ENCODE measurements around the gene PPP2R2C. TPM values are rescaled to one million over a fixed set of nuclear protein-coding genes. Genes with fewer than 3 reads are reported as not detected.

The PPP2R2C gene
- polyA plus RNA-seq, 1 donor from 2014 or later = not detected

- peak overlapping the region in 1 of 3 donors; percentile 67 for H3K27ac Mint-ChIP-seq
- peaks cover 30% of the 10 kb centered on the region for H3K27me3 Mint-ChIP-seq
- H3K4me3 Mint-ChIP-seq = no peak overlapping the region
- H3K9me3 Mint-ChIP-seq = no peaks in the 10 kb centered on the region
- no peaks in the 10 kb centered on the region for H3K4me1 Mint-ChIP-seq
- no peaks in the 10 kb centered on the region for H3K36me3 Mint-ChIP-seq
Measured at GRCh38 chr4:6327220-6327917, 145.0 kb downstream of the PPP2R2C start.

GRCh38 chr4:6326312-6327060, 145.9 kb downstream of the PPP2R2C start:
- Mint-ChIP-seq H3K9me3 (no peaks in the 10 kb centered on the region), H3K36me3 (no peaks in the 10 kb centered on the region), H3K27me3 (peaks cover 34% of the 10 kb centered on the region), H3K27ac (peak overlapping the region in 1 of 3 donors; percentile 67), H3K4me1 (no peaks in the 10 kb centered on the region), H3K4me3 (peak overlapping the region in 1 of 4 donors; percentile 18)

- Mint-ChIP-seq H3K27me3 (peaks cover 35% of the 10 kb centered on the region), H3K27ac (no peak overlapping the region), H3K9me3 (no peaks in the 10 kb centered on the region), H3K4me1 (no peaks in the 10 kb centered on the region), H3K4me3 (no peak overlapping the region), H3K36me3 (no peaks in the 10 kb centered on the region)
Measured at GRCh38 chr4:6325788-6326290, 146.6 kb downstream of the PPP2R2C start.

GRCh38 chr4:6324999-6325787, 147.2 kb downstream of the PPP2R2C start:
- H3K9me3 Mint-ChIP-seq = peaks cover 0 to 2% (median 0%) of the 10 kb centered on the region in 3 donors
- H3K27me3 Mint-ChIP-seq = peaks cover 36% of the 10 kb centered on the region
- H3K4me3 Mint-ChIP-seq = no peak overlapping the region
- no peaks in the 10 kb centered on the region for H3K36me3 Mint-ChIP-seq
- no peak overlapping the region for H3K27ac Mint-ChIP-seq
- no peaks in the 10 kb centered on the region for H3K4me1 Mint-ChIP-seq

GRCh38 chr4:6324461-6324998, 147.9 kb downstream of the PPP2R2C start:
- Mint-ChIP-seq H3K27ac (no peak overlapping the region), H3K4me1 (no peaks in the 10 kb centered on the region), H3K27me3 (peaks cover 34% of the 10 kb centered on the region)

GRCh38 chr4:6322761-6323566, 149.4 kb downstream of the PPP2R2C start:
- no peak overlapping the region for H3K4me3 Mint-ChIP-seq
- no peak overlapping the region for H3K27ac Mint-ChIP-seq
- H3K36me3 Mint-ChIP-seq = no peaks in the 10 kb centered on the region
- peaks cover 30% of the 10 kb centered on the region for H3K27me3 Mint-ChIP-seq
- peaks cover 0 to 2% (median 0%) of the 10 kb centered on the region in 3 donors for H3K9me3 Mint-ChIP-seq
- no peaks in the 10 kb centered on the region for H3K4me1 Mint-ChIP-seq

More at GRCh38 chr4:6324461-6324998, 147.9 kb downstream of the PPP2R2C start:
- Mint-ChIP-seq H3K4me3 (no peak overlapping the region), H3K9me3 (peaks cover 0 to 2% (median 0%) of the 10 kb centered on the region in 3 donors), H3K36me3 (no peaks in the 10 kb centered on the region)

- peaks cover 1% of the 10 kb centered on the region for H3K36me3 Mint-ChIP-seq
- no peak overlapping the region for H3K27ac Mint-ChIP-seq
- H3K9me3 Mint-ChIP-seq = peaks cover 0 to 2% (median 0%) of the 10 kb centered on the region in 3 donors
- H3K4me1 Mint-ChIP-seq = no peaks in the 10 kb centered on the region
- H3K27me3 Mint-ChIP-seq = peaks cover 28% of the 10 kb centered on the region
- no peak overlapping the region for H3K4me3 Mint-ChIP-seq
Measured at GRCh38 chr4:6322067-6322760, 150.2 kb downstream of the PPP2R2C start.

GRCh38 chr4:6321361-6321760, 151.1 kb downstream of the PPP2R2C start:
- Mint-ChIP-seq H3K4me1 (no peaks in the 10 kb centered on the region), H3K27ac (no peak overlapping the region), H3K27me3 (peaks cover 28% of the 10 kb centered on the region), H3K9me3 (peaks cover 0 to 2% (median 0%) of the 10 kb centered on the region in 3 donors), H3K36me3 (peaks cover 1% of the 10 kb centered on the region), H3K4me3 (no peak overlapping the region)

- H3K4me1 Mint-ChIP-seq = no peaks in the 10 kb centered on the region
- peaks cover 1% of the 10 kb centered on the region for H3K36me3 Mint-ChIP-seq
- no peak overlapping the region for H3K4me3 Mint-ChIP-seq
- peak overlapping the region in 1 of 3 donors; percentile 52 for H3K27ac Mint-ChIP-seq
- H3K9me3 Mint-ChIP-seq = peaks cover 0 to 2% (median 0%) of the 10 kb centered on the region in 3 donors
- H3K27me3 Mint-ChIP-seq = peaks cover 22% of the 10 kb centered on the region
Measured at GRCh38 chr4:6320663-6321062, 151.8 kb downstream of the PPP2R2C start.

- peaks cover 0 to 2% (median 0%) of the 10 kb centered on the region in 3 donors for H3K9me3 Mint-ChIP-seq
- H3K4me3 Mint-ChIP-seq = peak overlapping the region in 1 of 4 donors; percentile 43
- H3K4me1 Mint-ChIP-seq = no peaks in the 10 kb centered on the region
- peaks cover 1% of the 10 kb centered on the region for H3K36me3 Mint-ChIP-seq
- no peak overlapping the region for H3K27ac Mint-ChIP-seq
- H3K27me3 Mint-ChIP-seq = peaks cover 17% of the 10 kb centered on the region
Measured at GRCh38 chr4:6319530-6320150, 152.8 kb downstream of the PPP2R2C start.

- Mint-ChIP-seq H3K36me3 (peaks cover 1% of the 10 kb centered on the region), H3K27me3 (peaks cover 17% of the 10 kb centered on the region), H3K27ac (no peak overlapping the region), H3K9me3 (peaks cover 0 to 2% (median 0%) of the 10 kb centered on the region in 3 donors), H3K4me3 (no peak overlapping the region), H3K4me1 (no peaks in the 10 kb centered on the region)
Measured at GRCh38 chr4:6318206-6318605, 154.2 kb downstream of the PPP2R2C start.

GRCh38 chr4:6316461-6317003, 155.9 kb downstream of the PPP2R2C start:
- peaks cover 16% of the 10 kb centered on the region for H3K27me3 Mint-ChIP-seq
- H3K4me3 Mint-ChIP-seq = peak overlapping the region in 1 of 4 donors; percentile 15
- peaks cover 1% of the 10 kb centered on the region for H3K36me3 Mint-ChIP-seq
- peaks cover 0 to 2% (median 0%) of the 10 kb centered on the region in 3 donors for H3K9me3 Mint-ChIP-seq
- H3K4me1 Mint-ChIP-seq = no peaks in the 10 kb centered on the region
- H3K27ac Mint-ChIP-seq = no peak overlapping the region

- H3K9me3 Mint-ChIP-seq = peaks cover 0 to 5% (median 3%) of the 10 kb centered on the region in 3 donors
- peaks cover 30% of the 10 kb centered on the region for H3K27me3 Mint-ChIP-seq
- peaks cover 1% of the 10 kb centered on the region for H3K36me3 Mint-ChIP-seq
- no peak overlapping the region for H3K27ac Mint-ChIP-seq
- H3K4me3 Mint-ChIP-seq = no peak overlapping the region
- H3K4me1 Mint-ChIP-seq = no peaks in the 10 kb centered on the region
Measured at GRCh38 chr4:6313216-6313615, 159.2 kb downstream of the PPP2R2C start.

Data from IgD-negative memory B cell (primary cell).